KMS-11 (cell line): Measurements from ENCODE around the gene RNF40.

ENCODE experiments used
- H2AFZ ChIP-seq: fragments of 200-600 bp; sonication (generic); 2 replicates; pipeline ENCODE4 v1.6.1; 2016; ENCODE audit warnings: antibody characterized with exemption, mixed run types, low read depth
- H3K27ac ChIP-seq: fragments of 200-600 bp; sonication (generic); 2 replicates; pipeline ENCODE4 v1.6.1; 2016; ENCODE audit warnings: mild to moderate bottlenecking, mixed run types
- H3K27me3 ChIP-seq: fragments of 200-600 bp; sonication (generic); 2 replicates; pipeline ENCODE4 v1.6.1; 2017; ENCODE audit warnings: mild to moderate bottlenecking, low read depth, mixed run types, moderate library complexity; ENCODE audit not compliant: insufficient read depth
- H3K36me3 ChIP-seq: fragments of 200-600 bp; sonication (generic); 2 replicates; pipeline ENCODE4 v1.6.1; 2017; ENCODE audit warnings: mild to moderate bottlenecking, mixed run types; ENCODE audit not compliant: insufficient read depth
- H3K4me1 ChIP-seq: fragments of 200-600 bp; sonication (generic); 2 replicates; pipeline ENCODE4 v1.6.1; 2016; ENCODE audit warnings: mild to moderate bottlenecking, low read depth, mixed run types; ENCODE audit not compliant: poor library complexity, severe bottlenecking
- H3K4me2 ChIP-seq: fragments of 200-600 bp; sonication (generic); 2 replicates; pipeline ENCODE4 v1.7.0; 2016; ENCODE audit warnings: mild to moderate bottlenecking, mixed run types
- H3K4me3 ChIP-seq: fragments of 200-600 bp; sonication (generic); IDR thresholded peaks from 2 replicates; pipeline ENCODE4 v1.6.1; 2017; ENCODE audit warnings: low read depth, low read length, mixed read lengths; ENCODE audit not compliant: insufficient read depth
- H3K79me2 ChIP-seq: fragments of 200-600 bp; sonication (generic); 2 replicates; pipeline ENCODE4 v1.6.1; 2016; ENCODE audit warnings: low read depth, mixed run types; ENCODE audit not compliant: insufficient read depth
- H3K9ac ChIP-seq: fragments of 200-600 bp; sonication (generic); 2 replicates; pipeline ENCODE4 v1.6.1; 2016; ENCODE audit warnings: mild to moderate bottlenecking, mixed run types
- H4K20me1 ChIP-seq: fragments of 200-600 bp; sonication (generic); 2 replicates; pipeline ENCODE4 v1.6.1; 2016; ENCODE audit warnings: mild to moderate bottlenecking, mixed run types; ENCODE audit not compliant: insufficient read depth
- CTCF ChIP-seq: fragments of 200-600 bp; sonication (generic); conservative IDR thresholded peaks from 2 replicates; pipeline ENCODE4 v1.6.1; 2017; ENCODE audit warnings: low read depth, mild to moderate bottlenecking, antibody characterized with exemption, low read length, moderate library complexity, mixed read lengths

Gene RNF40

DNA sequence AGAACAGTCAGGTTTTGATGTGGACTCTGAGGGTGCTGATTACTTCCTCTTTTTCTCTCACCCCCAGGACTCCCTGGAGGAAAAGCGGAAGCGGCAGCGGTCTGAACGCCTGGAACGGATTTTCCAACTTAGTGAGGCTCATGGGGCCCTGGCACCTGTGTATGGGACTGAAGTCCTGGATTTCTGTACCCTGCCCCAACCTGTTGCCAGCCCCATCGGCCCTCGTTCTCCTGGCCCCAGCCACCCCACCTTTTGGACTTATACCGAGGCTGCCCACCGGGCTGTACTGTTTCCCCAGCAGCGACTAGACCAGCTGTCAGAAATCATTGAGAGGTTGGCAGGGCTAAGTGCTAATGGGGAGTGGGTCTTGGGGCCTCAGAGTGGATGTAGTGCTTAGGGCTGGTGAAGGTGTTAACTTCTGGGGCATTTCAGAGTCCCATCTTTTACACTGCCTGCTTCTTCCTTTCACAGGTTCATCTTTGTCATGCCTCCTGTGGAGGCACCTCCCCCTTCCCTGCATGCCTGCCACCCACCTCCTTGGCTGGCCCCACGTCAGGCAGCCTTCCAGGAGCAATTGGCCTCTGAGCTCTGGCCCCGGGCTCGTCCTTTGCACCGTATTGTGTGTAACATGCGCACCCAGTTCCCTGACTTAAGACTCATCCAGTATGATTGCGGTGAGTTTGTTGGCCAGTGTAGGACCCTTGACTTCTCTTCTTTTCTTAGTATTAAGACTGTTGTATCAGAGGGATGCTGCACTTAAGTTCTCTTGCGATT is 33.0 kb upstream of the RNF40 start:
- no peaks in the 10 kb centered on the region for H4K20me1 ChIP-seq
- H3K4me1 ChIP-seq: peaks cover 22% of the 10 kb centered on the region
- H2AFZ ChIP-seq: no peak overlapping the region
- H3K9ac ChIP-seq: no peak overlapping the region
- no peak overlapping the region for H3K4me2 ChIP-seq
- peaks cover 17% of the 10 kb centered on the region; the same call in 1 of the 2 replicates for H3K36me3 ChIP-seq
- no peak for TF ChIP-seq CTCF
- no peaks in the 10 kb centered on the region for H3K79me2 ChIP-seq
- no peak overlapping the region for H3K4me3 ChIP-seq
- H3K27me3 ChIP-seq: no peaks in the 10 kb centered on the region
- no peak overlapping the region for H3K27ac ChIP-seq

GRCh38 chr16:30731411-30731810 is 30.7 kb upstream of the RNF40 start:
- H3K4me1 ChIP-seq: peaks cover 10% of the 10 kb centered on the region
- H2AFZ ChIP-seq: no peak overlapping the region
- no peak overlapping the region for H3K4me3 ChIP-seq
- H3K36me3 ChIP-seq: peaks cover 6% of the 10 kb centered on the region; the same call in 1 of the 2 replicates
- H3K79me2 ChIP-seq: no peaks in the 10 kb centered on the region
- TF ChIP-seq CTCF: no peak
- no peak overlapping the region for H3K27ac ChIP-seq
- no peaks in the 10 kb centered on the region for H3K27me3 ChIP-seq
- no peaks in the 10 kb centered on the region for H4K20me1 ChIP-seq
- no peak overlapping the region for H3K9ac ChIP-seq
- no peak overlapping the region for H3K4me2 ChIP-seq

DNA sequence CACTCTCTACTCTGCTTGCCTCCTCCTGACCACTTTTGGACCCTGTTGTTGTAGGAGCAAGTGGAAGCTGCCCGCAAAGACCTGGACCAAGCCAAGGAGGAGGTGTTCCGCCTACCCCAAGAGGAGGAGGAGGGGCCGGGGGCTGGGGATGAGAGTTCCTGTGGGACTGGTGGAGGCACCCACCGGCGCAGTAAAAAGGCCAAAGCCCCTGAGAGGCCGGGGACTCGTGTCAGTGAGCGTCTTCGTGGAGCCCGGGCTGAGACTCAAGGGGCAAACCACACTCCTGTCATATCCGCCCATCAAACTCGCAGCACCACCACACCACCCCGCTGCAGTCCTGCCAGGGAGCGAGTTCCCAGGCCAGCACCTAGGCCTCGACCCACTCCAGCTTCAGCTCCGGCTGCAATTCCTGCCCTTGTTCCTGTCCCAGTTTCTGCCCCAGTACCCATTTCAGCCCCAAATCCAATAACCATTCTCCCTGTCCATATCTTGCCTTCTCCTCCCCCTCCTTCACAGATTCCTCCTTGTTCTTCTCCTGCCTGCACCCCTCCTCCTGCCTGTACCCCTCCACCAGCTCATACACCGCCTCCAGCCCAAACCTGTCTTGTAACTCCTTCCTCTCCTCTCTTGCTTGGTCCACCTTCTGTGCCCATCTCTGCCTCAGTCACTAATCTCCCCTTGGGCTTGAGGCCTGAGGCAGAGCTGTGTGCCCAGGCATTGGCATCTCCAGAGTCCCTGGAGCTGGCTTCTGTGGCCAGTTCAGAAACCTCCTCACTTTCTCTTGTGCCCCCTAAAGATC is 24.9 kb upstream of the RNF40 start:
- Histone ChIP-seq H3K4me1 (peaks cover 14% of the 10 kb centered on the region), H3K9ac (no peak overlapping the region), H4K20me1 (no peaks in the 10 kb centered on the region), H3K27ac (no peak overlapping the region), H3K27me3 (no peaks in the 10 kb centered on the region), H3K79me2 (no peaks in the 10 kb centered on the region), H3K36me3 (no peaks in the 10 kb centered on the region; the same call in 1 of the 2 replicates), H3K4me2 (no peak overlapping the region), H2AFZ (no peak overlapping the region), H3K4me3 (no peak overlapping the region)
- no peak for TF ChIP-seq CTCF

DNA sequence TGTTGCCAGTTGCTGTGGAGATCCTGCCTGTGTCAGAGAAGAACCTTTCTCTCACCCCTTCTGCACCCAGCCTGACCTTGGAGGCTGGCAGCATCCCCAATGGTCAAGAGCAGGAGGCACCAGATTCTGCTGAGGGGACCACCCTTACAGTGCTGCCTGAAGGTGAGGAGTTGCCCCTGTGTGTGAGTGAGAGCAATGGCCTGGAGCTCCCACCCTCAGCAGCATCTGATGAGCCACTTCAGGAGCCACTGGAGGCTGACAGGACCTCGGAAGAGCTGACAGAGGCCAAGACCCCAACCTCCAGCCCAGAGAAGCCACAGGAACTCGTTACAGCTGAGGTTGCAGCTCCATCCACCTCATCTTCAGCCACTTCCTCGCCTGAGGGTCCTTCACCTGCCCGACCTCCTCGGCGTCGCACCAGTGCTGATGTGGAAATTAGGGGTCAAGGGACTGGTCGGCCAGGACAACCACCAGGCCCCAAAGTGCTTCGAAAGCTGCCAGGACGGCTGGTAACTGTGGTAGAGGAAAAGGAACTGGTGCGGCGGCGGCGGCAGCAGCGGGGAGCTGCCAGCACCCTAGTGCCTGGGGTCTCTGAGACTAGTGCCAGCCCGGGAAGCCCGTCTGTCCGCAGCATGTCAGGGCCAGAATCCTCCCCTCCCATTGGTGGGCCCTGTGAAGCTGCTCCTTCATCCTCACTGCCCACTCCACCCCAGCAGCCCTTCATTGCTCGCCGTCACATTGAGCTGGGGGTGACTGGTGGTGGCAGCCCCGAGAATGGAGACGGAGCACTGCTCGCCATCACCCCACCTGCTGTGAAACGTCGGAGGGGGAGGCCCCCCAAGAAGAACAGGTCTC is 24.1 kb upstream of the RNF40 start:
- H3K9ac ChIP-seq: no peak overlapping the region
- H3K79me2 ChIP-seq: no peaks in the 10 kb centered on the region
- no peaks in the 10 kb centered on the region for H4K20me1 ChIP-seq
- H3K36me3 ChIP-seq: no peaks in the 10 kb centered on the region; the same call in 1 of the 2 replicates
- no peaks in the 10 kb centered on the region for H3K27me3 ChIP-seq
- H3K4me2 ChIP-seq: no peak overlapping the region
- no peak overlapping the region for H2AFZ ChIP-seq
- H3K4me3 ChIP-seq: no peak overlapping the region
- no peak overlapping the region for H3K27ac ChIP-seq
- H3K4me1 ChIP-seq: peaks cover 14% of the 10 kb centered on the region
- no peak for TF ChIP-seq CTCF
